CD4-positive, alpha-beta T cell treated with Interleukin-4 for 1 hour (primary cell): ENCODE results near the gene SUMO3.

Source experiments
- DNase-seq, 2 donors: peaks; one replicate each; pipeline ENCODE4 v3.0.0-alpha.2; 2020 to 2022

The SUMO3 gene

GRCh38 chr21:44758781-44759627, 58.9 kb downstream of the SUMO3 start:
- no peak for DNase-seq

GRCh38 chr21:44758141-44758561, 59.7 kb downstream of the SUMO3 start:
- no peak for DNase-seq

- no peak for DNase-seq
Observed at GRCh38 chr21:44757731-44758130, 60.1 kb downstream of the SUMO3 start.

GRCh38 chr21:44756423-44757185, 61.3 kb downstream of the SUMO3 start:
- DNase-seq: no peak
